ENCODE results near the gene ICAM1. TPM values are rescaled to one million over a fixed set of nuclear protein-coding genes. Genes with fewer than 3 reads are reported as not detected.

ICAM1 gene
- total RNA-seq, 1 experiment from 2014 or later = 147 TPM

- Mint-ChIP-seq H3K27me3 (ENCODE audit: unreplicated experiment) (no peaks in the 10 kb centered on the region), H3K4me3 (ENCODE audit: low read depth, unreplicated experiment) (peak within 1 kb of the TSS; percentile 89), H3K27ac (ENCODE audit: unreplicated experiment) (peak within 1 kb of the TSS; percentile 66), H3K36me3 (ENCODE audit: insufficient read depth, unreplicated experiment) (peaks cover 44% of the 10 kb centered on the region), H3K9me3 (ENCODE audit: low read depth, unreplicated experiment) (no peaks in the 10 kb centered on the region), H3K4me1 (ENCODE audit: low read depth, unreplicated experiment) (no peaks in the 10 kb centered on the region)
- intact Hi-C loops (cut with micrococcal nuclease; ENCODE audit: unreplicated experiment) = no loop called here
- CTCF ChIA-PET = interaction anchor here (0.6 to 1.0 kb wide), 2 partner anchors 55 to 213 kb away, joined by 3 to 4 read pairs; no protein-coding TSS in a partner anchor
- BruUV-seq (replicated peaks) = no TSS peak
- no peak for TF ChIP-seq CTCF (IDR thresholded peaks at IDR 0.05; ENCODE audit: unreplicated experiment)
- DNase-seq = peak; percentile 94
Measured at GRCh38 chr19:10332965-10333757, 62.2 kb downstream of the ICAM1 start, which contains the start of gene RAVER1. Gene RAVER1, minus strand, starts transcription at chr19:10333529. Its CDS starts 22 bp downstream, at chr19:10333507.

GRCh38 chr19:10333758-10334587 is 63.1 kb downstream of the ICAM1 start:
- intact Hi-C loops (cut with micrococcal nuclease; ENCODE audit: unreplicated experiment) = no loop called here
- Mint-ChIP-seq H3K36me3 (ENCODE audit: insufficient read depth, unreplicated experiment) (peaks cover 40% of the 10 kb centered on the region), H3K27me3 (ENCODE audit: unreplicated experiment) (no peaks in the 10 kb centered on the region), H3K9me3 (ENCODE audit: low read depth, unreplicated experiment) (no peaks in the 10 kb centered on the region), H3K4me1 (ENCODE audit: low read depth, unreplicated experiment) (no peaks in the 10 kb centered on the region), H3K4me3 (ENCODE audit: low read depth, unreplicated experiment) (peak overlapping the region; percentile 89), H3K27ac (ENCODE audit: unreplicated experiment) (peak overlapping the region; percentile 66)
- TSS peak; percentile 86 for BruUV-seq (replicated peaks)
- CTCF ChIA-PET = interaction anchor here (0.6 to 1.1 kb wide), 6 partner anchors 55 to 214 kb away, joined by 3 to 6 read pairs (median 4); partner anchors contain the start of gene ICAM1
- no peak for DNase-seq
- no peak for TF ChIP-seq CTCF (IDR thresholded peaks at IDR 0.05; ENCODE audit: unreplicated experiment)

- Mint-ChIP-seq H3K36me3 (ENCODE audit: insufficient read depth, unreplicated experiment) (peaks cover 36% of the 10 kb centered on the region), H3K4me1 (ENCODE audit: low read depth, unreplicated experiment) (no peaks in the 10 kb centered on the region), H3K27ac (ENCODE audit: unreplicated experiment) (no peak overlapping the region), H3K4me3 (ENCODE audit: low read depth, unreplicated experiment) (peak overlapping the region; percentile 89), H3K27me3 (ENCODE audit: unreplicated experiment) (no peaks in the 10 kb centered on the region), H3K9me3 (ENCODE audit: low read depth, unreplicated experiment) (no peaks in the 10 kb centered on the region)
- peak; percentile 92 for DNase-seq
- intact Hi-C loops (cut with micrococcal nuclease; ENCODE audit: unreplicated experiment) = no loop called here
- CTCF ChIA-PET = interaction anchor here (0.6 to 1.1 kb wide), 5 partner anchors 64 to 402 kb away, joined by 3 to 6 read pairs (median 3); partner anchors contain the start of gene ICAM1
- TF ChIP-seq CTCF (IDR thresholded peaks at IDR 0.05; ENCODE audit: unreplicated experiment) = no peak
- BruUV-seq (replicated peaks) = no TSS peak
Measured at GRCh38 chr19:10334588-10335351, 63.9 kb downstream of the ICAM1 start.
